Measurements from ENCODE around the gene DGKH. TPM values are rescaled to one million over a fixed set of nuclear protein-coding genes. Genes with fewer than 3 reads are reported as not detected.

The DGKH gene
- total RNA-seq, 1 donor: 8.7 TPM

DNA sequence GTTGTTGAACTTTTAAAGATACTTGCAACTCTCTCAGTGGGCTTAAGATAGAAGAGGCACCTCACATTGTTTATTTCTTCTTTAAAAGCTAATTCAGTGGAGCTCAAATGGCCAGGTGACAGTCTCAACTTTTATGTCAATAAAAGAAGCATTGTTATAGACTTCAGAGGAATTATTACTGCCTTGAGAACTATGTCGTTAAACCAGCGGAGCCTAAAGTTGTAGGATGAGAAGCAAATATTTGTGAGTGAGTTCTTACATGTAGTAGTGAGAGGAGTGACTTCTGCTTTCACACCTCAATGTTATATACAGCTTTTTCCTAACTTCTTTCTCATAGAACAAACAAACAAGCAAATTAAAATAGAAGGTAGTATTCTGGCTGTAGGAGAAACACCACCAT lies 31.2 kb upstream of the DGKH start:
- TF ChIP-seq, protein P1, sequence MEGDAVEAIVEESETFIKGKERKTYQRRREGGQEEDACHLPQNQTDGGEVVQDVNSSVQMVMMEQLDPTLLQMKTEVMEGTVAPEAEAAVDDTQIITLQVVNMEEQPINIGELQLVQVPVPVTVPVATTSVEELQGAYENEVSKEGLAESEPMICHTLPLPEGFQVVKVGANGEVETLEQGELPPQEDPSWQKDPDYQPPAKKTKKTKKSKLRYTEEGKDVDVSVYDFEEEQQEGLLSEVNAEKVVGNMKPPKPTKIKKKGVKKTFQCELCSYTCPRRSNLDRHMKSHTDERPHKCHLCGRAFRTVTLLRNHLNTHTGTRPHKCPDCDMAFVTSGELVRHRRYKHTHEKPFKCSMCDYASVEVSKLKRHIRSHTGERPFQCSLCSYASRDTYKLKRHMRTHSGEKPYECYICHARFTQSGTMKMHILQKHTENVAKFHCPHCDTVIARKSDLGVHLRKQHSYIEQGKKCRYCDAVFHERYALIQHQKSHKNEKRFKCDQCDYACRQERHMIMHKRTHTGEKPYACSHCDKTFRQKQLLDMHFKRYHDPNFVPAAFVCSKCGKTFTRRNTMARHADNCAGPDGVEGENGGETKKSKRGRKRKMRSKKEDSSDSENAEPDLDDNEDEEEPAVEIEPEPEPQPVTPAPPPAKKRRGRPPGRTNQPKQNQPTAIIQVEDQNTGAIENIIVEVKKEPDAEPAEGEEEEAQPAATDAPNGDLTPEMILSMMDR (IDR thresholded peaks at IDR 0.05; ENCODE audit: extremely low read depth, low read depth, low read length): no peak
- H4K20me1 ChIP-seq (ENCODE audit: insufficient read depth, low read length): no peaks in the 10 kb centered on the region
- H3K4me2 ChIP-seq (ENCODE audit: insufficient read depth, low read length): no peak overlapping the region
- no peak overlapping the region for H3K4me3 ChIP-seq (ENCODE audit: insufficient read depth, low read length)
- no peaks in the 10 kb centered on the region for H3K79me2 ChIP-seq (ENCODE audit: insufficient read depth, low read length)
- no peak overlapping the region for H3K27ac ChIP-seq (ENCODE audit: low read depth, low read length)
- no peaks in the 10 kb centered on the region for H3K9me3 ChIP-seq (ENCODE audit: low read depth, low read length)
- H2AFZ ChIP-seq (ENCODE audit: low read length): no peak overlapping the region
- DNase-seq (ENCODE audit: insufficient read length, low spot score, missing footprints): no peak
- no peaks in the 10 kb centered on the region for H3K4me1 ChIP-seq (ENCODE audit: insufficient read depth, low read length)
- H3K27me3 ChIP-seq (ENCODE audit: insufficient read depth, low read length): peaks cover 4% of the 10 kb centered on the region
- H3K36me3 ChIP-seq (ENCODE audit: insufficient read depth, low read length): no peaks in the 10 kb centered on the region

DNA sequence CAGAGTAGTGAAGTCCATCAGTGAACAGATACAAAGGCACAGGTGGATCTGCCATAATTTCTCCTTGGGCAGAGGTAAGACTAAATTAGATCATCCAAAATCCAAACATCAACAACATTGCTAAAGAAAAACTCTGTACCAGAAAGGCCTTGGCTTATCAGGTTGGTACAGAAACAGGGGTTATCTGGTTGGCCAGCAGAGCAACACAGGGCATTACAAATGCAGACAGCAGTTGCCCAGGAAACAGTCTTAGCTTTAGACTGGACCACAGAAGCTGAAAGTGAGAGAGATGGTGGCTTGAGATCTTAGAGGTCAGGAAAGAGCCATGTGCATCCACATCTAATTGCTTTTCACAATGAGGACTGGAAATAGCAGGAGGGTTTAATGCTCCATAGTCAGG lies 26.6 kb upstream of the DGKH start:
- H3K4me3 ChIP-seq (ENCODE audit: insufficient read depth, low read length): no peak overlapping the region
- H3K4me1 ChIP-seq (ENCODE audit: insufficient read depth, low read length): peaks cover 12% of the 10 kb centered on the region
- no peak overlapping the region for H3K27ac ChIP-seq (ENCODE audit: low read depth, low read length)
- no peaks in the 10 kb centered on the region for H3K36me3 ChIP-seq (ENCODE audit: insufficient read depth, low read length)
- TF ChIP-seq, protein P1 (IDR thresholded peaks at IDR 0.05; ENCODE audit: extremely low read depth, low read depth, low read length): no peak
- H3K4me2 ChIP-seq (ENCODE audit: insufficient read depth, low read length): no peak overlapping the region
- no peaks in the 10 kb centered on the region for H3K9me3 ChIP-seq (ENCODE audit: low read depth, low read length)
- no peaks in the 10 kb centered on the region for H4K20me1 ChIP-seq (ENCODE audit: insufficient read depth, low read length)
- H3K27me3 ChIP-seq (ENCODE audit: insufficient read depth, low read length): peaks cover 3% of the 10 kb centered on the region
- H3K79me2 ChIP-seq (ENCODE audit: insufficient read depth, low read length): no peaks in the 10 kb centered on the region
- DNase-seq (ENCODE audit: insufficient read length, low spot score, missing footprints): no peak
- H2AFZ ChIP-seq (ENCODE audit: low read length): peak overlapping the region; percentile 30

DNA sequence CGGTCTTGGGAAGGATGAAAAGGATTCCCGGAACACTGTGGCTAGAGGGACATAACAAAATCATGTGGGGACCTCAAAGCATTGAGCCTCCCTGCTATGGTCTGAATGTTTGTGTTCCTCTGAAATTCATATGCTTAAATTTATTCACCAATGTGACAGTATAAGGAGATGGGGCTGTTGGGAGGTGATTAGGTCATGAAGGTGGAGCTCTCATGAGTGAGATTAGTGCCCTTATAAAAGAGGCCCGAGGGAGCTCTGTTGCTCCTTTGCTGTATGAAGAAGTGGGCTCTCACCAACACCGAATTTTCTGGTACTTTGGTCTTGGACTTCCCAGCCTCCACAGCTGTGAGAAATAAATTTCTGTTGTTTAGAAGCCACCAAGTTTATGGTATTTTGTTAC lies 26.1 kb upstream of the DGKH start:
- no peaks in the 10 kb centered on the region for H3K79me2 ChIP-seq (ENCODE audit: insufficient read depth, low read length)
- no peak overlapping the region for H3K27ac ChIP-seq (ENCODE audit: low read depth, low read length)
- H3K4me2 ChIP-seq (ENCODE audit: insufficient read depth, low read length): no peak overlapping the region
- peaks cover 16% of the 10 kb centered on the region for H3K4me1 ChIP-seq (ENCODE audit: insufficient read depth, low read length)
- no peaks in the 10 kb centered on the region for H4K20me1 ChIP-seq (ENCODE audit: insufficient read depth, low read length)
- H3K36me3 ChIP-seq (ENCODE audit: insufficient read depth, low read length): no peaks in the 10 kb centered on the region
- TF ChIP-seq, protein P1 (IDR thresholded peaks at IDR 0.05; ENCODE audit: extremely low read depth, low read depth, low read length): no peak
- no peaks in the 10 kb centered on the region for H3K9me3 ChIP-seq (ENCODE audit: low read depth, low read length)
- H3K4me3 ChIP-seq (ENCODE audit: insufficient read depth, low read length): no peak overlapping the region
- no peaks in the 10 kb centered on the region for H3K27me3 ChIP-seq (ENCODE audit: insufficient read depth, low read length)
- DNase-seq (ENCODE audit: insufficient read length, low spot score, missing footprints): no peak
- H2AFZ ChIP-seq (ENCODE audit: low read length): peak overlapping the region; percentile 30

DNA sequence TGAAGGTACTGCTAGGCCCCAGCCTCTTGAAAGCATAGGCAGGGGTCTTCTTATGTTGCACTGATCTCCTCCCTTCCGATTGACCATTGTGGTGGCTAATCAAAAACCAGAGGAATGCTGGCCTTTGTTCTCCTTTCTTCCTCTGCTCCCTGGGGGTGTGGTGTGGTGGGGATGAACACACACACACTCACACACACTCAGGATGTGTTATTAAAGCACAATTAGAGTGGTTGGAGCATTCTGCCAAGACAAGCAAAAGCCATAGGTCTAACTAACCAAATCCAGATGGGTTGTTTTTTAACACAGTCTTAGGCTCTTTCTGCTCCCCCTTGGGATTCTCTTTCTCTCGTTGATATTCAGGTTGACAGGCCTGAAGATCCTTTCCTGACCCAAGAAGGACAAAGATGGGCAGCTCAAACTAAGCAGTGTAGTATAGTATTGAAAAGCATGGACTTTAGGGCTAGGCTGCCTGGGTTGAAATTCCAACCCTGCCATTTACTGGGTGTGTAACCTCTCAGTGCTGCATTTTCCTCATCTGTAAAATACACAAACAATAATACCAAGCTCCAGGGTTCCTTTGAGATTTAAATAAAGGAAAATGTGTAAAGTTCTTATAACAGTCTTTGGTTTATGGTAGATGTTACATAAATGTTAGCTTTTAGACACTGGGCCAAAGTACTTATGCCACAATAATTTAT lies 25.5 kb upstream of the DGKH start:
- TF ChIP-seq, protein P1 (IDR thresholded peaks at IDR 0.05; ENCODE audit: extremely low read depth, low read depth, low read length): no peak
- H4K20me1 ChIP-seq (ENCODE audit: insufficient read depth, low read length): no peaks in the 10 kb centered on the region
- H2AFZ ChIP-seq (ENCODE audit: low read length): peak overlapping the region; percentile 11
- no peaks in the 10 kb centered on the region for H3K36me3 ChIP-seq (ENCODE audit: insufficient read depth, low read length)
- H3K4me1 ChIP-seq (ENCODE audit: insufficient read depth, low read length): peaks cover 16% of the 10 kb centered on the region
- H3K4me3 ChIP-seq (ENCODE audit: insufficient read depth, low read length): no peak overlapping the region
- no peak for DNase-seq (ENCODE audit: insufficient read length, low spot score, missing footprints)
- no peaks in the 10 kb centered on the region for H3K79me2 ChIP-seq (ENCODE audit: insufficient read depth, low read length)
- no peak overlapping the region for H3K27ac ChIP-seq (ENCODE audit: low read depth, low read length)
- H3K4me2 ChIP-seq (ENCODE audit: insufficient read depth, low read length): no peak overlapping the region
- no peaks in the 10 kb centered on the region for H3K27me3 ChIP-seq (ENCODE audit: insufficient read depth, low read length)
- no peaks in the 10 kb centered on the region for H3K9me3 ChIP-seq (ENCODE audit: low read depth, low read length)
